BLaER1 (cell line): Measurements from ENCODE around the gene MAL.

Experiments
- H3K27ac ChIP-seq: shearing (Covaris generic); formaldehyde crosslinking; 2 replicates; pipeline ENCODE4 v1.8.1; 2022
- H3K27me3 ChIP-seq: shearing (Covaris generic); formaldehyde crosslinking; 2 replicates; pipeline ENCODE4 v1.8.1; 2022
- H3K36me3 ChIP-seq: shearing (Covaris generic); formaldehyde crosslinking; 2 replicates; pipeline ENCODE4 v1.8.1; 2022
- H3K4me1 ChIP-seq: shearing (Covaris generic); formaldehyde crosslinking; 2 replicates; pipeline ENCODE4 v1.8.1; 2022
- H3K4me2 ChIP-seq: shearing (Covaris generic); formaldehyde crosslinking; 2 replicates; pipeline ENCODE4 v1.8.1; 2022
- H3K4me3 ChIP-seq: shearing (Covaris generic); formaldehyde crosslinking; 2 replicates; pipeline ENCODE4 v1.8.1; 2022
- H3K9ac ChIP-seq: shearing (Covaris generic); formaldehyde crosslinking; 2 replicates; pipeline ENCODE4 v1.8.1; 2022
- H3K9me3 ChIP-seq: shearing (Covaris generic); formaldehyde crosslinking; 2 replicates; pipeline ENCODE4 v1.8.1; 2022
- H4K20me1 ChIP-seq: shearing (Covaris generic); formaldehyde crosslinking; 2 replicates; pipeline ENCODE4 v1.8.1; 2022
- Cebpa-rat ChIP-seq: shearing (Covaris generic); IDR thresholded peaks from 2 replicates; pipeline ENCODE4 v1.8.1; 2022

MAL gene

DNA sequence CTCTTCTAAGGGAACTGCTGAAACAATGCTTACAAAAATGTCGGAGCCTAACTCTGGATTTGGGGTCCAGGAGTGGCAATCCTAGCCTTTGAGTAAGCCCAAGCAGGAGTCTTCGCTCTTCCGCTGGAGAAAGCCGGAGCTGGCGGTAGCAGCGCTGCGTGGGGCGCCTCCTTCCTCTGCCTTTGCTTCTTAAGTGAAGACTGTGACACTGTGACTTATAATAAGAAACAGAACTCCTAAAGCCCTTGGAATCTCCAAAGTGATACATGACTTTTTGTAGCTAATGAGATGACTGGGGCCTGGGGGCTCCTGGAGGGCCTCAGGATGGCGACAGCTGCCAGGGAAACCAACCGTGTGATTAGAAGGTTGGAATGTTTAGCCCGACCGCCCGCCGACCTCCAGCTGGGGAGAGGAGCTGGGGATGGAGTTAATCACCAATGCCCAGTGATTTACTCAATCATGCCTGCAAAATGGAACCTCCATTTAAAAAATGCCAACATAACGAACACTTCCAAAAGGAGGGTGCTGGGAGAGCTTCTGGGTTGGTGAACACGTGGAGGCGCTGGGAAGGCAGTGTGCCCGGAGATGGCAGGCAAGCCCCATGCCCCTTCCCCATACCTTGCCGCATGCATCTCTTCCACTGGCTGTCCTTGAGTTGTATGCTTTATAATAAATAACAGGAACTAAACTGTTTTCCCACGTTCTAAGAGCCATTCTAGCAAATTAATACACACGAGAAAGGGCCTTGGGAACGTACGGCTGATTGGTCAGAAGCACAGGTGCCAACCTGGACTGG lies 29.0 kb upstream of the MAL start:
- peaks cover 70% of the 10 kb centered on the region for H3K27me3 ChIP-seq
- peaks cover 14% of the 10 kb centered on the region; the same call in 1 of the 2 replicates for H4K20me1 ChIP-seq
- peaks cover 10% of the 10 kb centered on the region for H3K4me1 ChIP-seq
- H3K9me3 ChIP-seq: no peaks in the 10 kb centered on the region
- no peaks in the 10 kb centered on the region for H3K36me3 ChIP-seq
- no peak overlapping the region for H3K9ac ChIP-seq
- H3K4me3 ChIP-seq: no peak overlapping the region
- no peak overlapping the region for H3K27ac ChIP-seq
- no peak overlapping the region for H3K4me2 ChIP-seq
- TF ChIP-seq Cebpa-rat: no peak

DNA sequence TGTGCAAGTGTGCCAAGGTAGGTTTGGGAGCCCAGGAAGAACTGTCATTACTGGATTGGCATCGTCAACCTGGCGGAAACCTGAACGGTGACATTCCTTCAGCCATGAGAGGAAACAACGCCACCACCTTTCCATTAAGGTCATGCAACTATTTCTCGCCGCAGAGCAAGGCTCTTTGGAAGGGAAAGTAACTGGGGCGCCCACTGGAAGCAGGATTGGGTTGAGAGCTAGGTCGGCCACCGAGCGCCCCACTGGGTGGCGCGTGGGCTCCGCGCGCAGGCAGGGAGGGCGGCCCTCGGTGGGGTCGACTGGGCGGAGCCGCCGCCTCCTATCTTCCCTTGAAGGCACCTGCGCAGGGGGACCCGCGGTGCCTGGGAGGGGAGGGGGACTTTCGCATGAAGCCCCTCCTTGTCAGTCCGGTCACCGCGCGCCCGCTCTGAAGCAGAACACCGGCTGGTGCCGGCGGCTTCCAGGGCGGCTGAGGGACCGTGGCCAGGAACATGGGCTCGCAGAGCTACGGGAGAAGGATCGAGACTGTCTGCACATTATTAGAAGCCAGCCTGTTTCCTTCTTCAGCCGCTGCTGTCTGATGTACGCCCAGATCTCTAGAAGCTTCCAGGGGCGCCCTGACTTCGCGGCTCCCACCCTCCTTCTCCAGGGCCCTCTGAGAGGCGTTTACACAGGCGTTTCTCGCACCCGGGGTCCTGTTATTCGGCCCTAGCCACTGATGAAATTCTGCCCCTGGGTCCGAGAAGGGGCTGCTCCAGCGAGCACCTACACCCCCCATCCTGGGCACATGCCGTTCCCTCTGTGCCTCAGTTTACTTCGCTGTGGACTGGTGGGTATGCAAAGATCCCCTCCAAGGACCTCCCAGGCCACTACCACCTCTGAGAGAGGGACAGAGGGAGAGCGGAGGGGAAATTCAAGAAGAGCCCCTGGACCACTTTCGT lies 27.3 kb upstream of the MAL start:
- H3K9me3 ChIP-seq: no peaks in the 10 kb centered on the region
- no peak overlapping the region for H3K4me3 ChIP-seq
- no peak overlapping the region for H3K4me2 ChIP-seq
- peaks cover 12% of the 10 kb centered on the region; the same call in 1 of the 2 replicates for H4K20me1 ChIP-seq
- H3K27ac ChIP-seq: no peak overlapping the region
- H3K36me3 ChIP-seq: no peaks in the 10 kb centered on the region
- TF ChIP-seq Cebpa-rat: no peak
- H3K4me1 ChIP-seq: peaks cover 7% of the 10 kb centered on the region
- H3K9ac ChIP-seq: no peak overlapping the region
- H3K27me3 ChIP-seq: peaks cover 53% of the 10 kb centered on the region

DNA sequence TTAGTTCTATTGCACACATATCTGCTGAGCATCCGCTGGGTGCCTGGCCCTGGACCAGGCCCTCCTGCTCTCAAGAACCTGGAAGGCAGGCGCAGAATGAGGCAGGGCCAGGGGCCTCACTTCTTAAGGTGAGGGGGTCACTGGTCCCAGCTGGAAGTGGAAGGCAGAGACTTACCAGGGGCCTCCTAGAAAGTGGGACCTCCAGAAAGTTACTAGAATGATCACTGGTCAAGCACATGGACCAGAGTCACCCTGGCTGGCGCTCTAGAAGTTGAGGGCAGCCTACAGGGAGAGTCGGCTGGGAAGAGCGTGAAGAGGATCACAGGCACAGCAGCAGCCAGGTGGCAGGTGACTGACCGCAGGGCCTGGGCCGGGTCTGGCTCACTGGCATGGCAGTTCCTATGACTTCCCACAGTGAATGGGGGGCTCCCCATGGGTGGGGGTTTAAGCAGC lies 26.1 kb upstream of the MAL start:
- Histone ChIP-seq H3K4me1 (no peaks in the 10 kb centered on the region), H3K27ac (no peak overlapping the region), H3K27me3 (peaks cover 41% of the 10 kb centered on the region), H3K9me3 (no peaks in the 10 kb centered on the region), H3K4me3 (no peak overlapping the region), H3K36me3 (no peaks in the 10 kb centered on the region), H4K20me1 (peaks cover under 1% of the 10 kb centered on the region; the same call in 1 of the 2 replicates), H3K4me2 (no peak overlapping the region), H3K9ac (no peak overlapping the region)
- no peak for TF ChIP-seq Cebpa-rat

DNA sequence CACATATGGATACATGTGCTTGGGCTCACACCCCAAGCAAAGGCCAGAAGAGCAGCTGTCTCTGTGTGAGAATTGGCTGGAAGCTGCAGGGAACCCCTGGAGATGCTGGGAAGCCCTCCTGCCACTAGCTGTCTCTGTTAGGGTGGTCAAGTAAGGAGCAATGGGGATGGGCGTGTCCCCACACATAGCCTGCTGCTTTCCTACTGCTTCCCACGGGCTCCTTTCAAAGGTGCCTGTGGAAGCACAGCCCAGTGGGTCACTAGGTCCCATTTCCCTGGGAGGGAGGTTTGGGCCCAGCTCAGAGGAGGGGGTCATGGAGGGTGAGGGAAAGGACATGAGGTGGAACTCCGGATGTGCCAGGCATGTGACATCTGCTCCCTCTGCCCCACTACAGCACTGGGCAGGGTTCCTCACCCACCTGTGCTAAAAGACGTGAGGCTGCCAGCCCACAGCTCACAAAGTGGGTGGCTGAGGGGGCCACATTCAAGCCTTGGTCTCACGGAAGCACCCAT lies 24.4 kb upstream of the MAL start:
- no peaks in the 10 kb centered on the region for H3K4me1 ChIP-seq
- H3K27ac ChIP-seq: no peak overlapping the region
- H3K9me3 ChIP-seq: no peaks in the 10 kb centered on the region
- no peaks in the 10 kb centered on the region for H4K20me1 ChIP-seq
- H3K36me3 ChIP-seq: no peaks in the 10 kb centered on the region
- TF ChIP-seq Cebpa-rat: no peak
- H3K9ac ChIP-seq: no peak overlapping the region
- H3K4me3 ChIP-seq: no peak overlapping the region
- H3K4me2 ChIP-seq: no peak overlapping the region
- H3K27me3 ChIP-seq: peaks cover 26% of the 10 kb centered on the region

DNA sequence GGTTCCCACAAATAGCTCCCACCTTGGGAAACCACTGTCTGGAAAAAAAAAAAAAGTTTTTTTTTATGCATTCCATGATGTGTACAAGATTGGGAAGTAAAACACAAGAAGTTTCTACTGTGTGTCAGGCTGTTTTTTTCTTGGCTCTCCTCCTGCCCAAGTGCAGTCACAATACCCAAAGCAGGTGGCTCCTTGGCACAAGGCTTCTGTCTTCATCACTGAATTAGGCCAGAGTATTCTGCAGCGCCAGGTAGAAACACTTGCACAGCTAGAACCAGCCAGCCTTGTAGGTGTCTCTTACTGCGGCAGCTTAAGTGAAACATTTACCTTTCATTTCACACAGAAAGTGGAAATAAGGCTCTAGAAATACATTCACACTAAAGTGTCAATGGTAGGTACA lies 23.8 kb upstream of the MAL start:
- H3K9ac ChIP-seq: no peak overlapping the region
- H3K4me3 ChIP-seq: no peak overlapping the region
- TF ChIP-seq Cebpa-rat: no peak
- peaks cover 20% of the 10 kb centered on the region for H3K27me3 ChIP-seq
- no peaks in the 10 kb centered on the region for H3K9me3 ChIP-seq
- H3K4me1 ChIP-seq: no peaks in the 10 kb centered on the region
- H3K36me3 ChIP-seq: no peaks in the 10 kb centered on the region
- no peak overlapping the region for H3K4me2 ChIP-seq
- H3K27ac ChIP-seq: no peak overlapping the region
- no peaks in the 10 kb centered on the region for H4K20me1 ChIP-seq

DNA sequence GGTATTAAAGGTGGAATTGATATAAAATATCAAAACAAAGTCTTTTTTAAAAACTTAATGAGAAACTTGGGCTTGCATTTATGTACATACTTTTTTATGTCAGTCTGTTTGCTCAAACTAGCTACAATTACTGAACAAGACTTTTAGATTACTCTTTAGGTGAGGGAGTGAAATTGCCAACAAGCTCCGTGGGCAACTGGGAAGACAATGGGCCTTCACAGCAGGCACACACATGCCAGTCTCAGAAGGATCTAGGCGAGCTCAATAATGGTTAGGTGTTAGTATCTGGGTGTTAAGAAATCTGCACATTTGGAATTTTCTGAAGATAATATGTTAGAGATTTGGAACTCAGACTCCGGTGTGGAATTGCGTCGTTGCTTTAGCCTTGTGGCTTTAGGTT lies 23.0 kb upstream of the MAL start:
- Histone ChIP-seq H3K4me3 (no peak overlapping the region), H3K9ac (no peak overlapping the region), H4K20me1 (no peaks in the 10 kb centered on the region), H3K9me3 (no peaks in the 10 kb centered on the region), H3K36me3 (no peaks in the 10 kb centered on the region), H3K27me3 (peaks cover 12% of the 10 kb centered on the region; the same call in 1 of the 2 replicates), H3K4me1 (no peaks in the 10 kb centered on the region), H3K4me2 (no peak overlapping the region), H3K27ac (no peak overlapping the region)
- TF ChIP-seq Cebpa-rat: no peak

DNA sequence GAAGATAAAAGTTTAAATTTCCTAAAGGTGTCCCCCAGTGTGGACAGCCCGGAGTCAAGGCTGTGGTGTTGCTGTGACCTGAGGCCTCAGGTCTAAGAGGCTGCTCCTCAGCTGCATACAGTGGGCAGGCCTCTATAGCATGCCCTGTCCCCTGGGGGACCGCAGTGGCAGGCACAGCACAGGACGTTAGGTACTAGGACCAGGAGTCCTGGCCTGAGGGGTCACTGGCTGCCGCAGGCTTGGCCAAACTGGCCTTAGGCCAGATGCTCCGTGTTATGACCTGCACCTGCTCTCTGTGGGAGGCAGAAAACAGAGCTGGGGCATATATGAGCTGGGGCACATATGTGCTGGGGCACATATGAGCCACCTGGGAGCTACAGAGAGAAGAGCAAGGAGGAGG lies 21.2 kb upstream of the MAL start:
- no peaks in the 10 kb centered on the region for H3K9me3 ChIP-seq
- H3K4me2 ChIP-seq: no peak overlapping the region
- no peak for TF ChIP-seq Cebpa-rat
- H3K27ac ChIP-seq: no peak overlapping the region
- no peaks in the 10 kb centered on the region for H3K36me3 ChIP-seq
- no peaks in the 10 kb centered on the region for H3K4me1 ChIP-seq
- H3K9ac ChIP-seq: no peak overlapping the region
- no peak overlapping the region for H3K4me3 ChIP-seq
- no peaks in the 10 kb centered on the region for H4K20me1 ChIP-seq
- H3K27me3 ChIP-seq: no peaks in the 10 kb centered on the region

DNA sequence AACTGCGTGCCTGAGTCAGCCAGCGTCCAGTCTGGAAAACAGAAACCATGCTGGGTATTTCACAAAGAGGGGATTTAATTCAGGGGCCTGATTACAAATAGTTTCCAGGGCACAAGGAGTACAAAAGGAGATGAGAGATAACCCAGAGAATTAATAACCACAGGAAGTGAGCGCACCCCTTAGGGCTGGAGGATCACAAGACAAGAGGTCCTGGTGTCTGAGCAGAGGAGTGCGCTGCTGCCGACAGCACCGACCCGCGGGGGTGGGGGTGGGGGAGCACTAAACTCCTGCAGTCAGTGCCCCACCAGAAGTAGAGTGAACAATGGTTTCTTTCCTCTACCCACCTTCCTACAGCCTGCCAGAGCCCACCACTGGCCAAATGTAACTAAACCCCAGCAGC lies 20.8 kb upstream of the MAL start:
- H3K4me3 ChIP-seq: no peak overlapping the region
- TF ChIP-seq Cebpa-rat: no peak
- H3K9ac ChIP-seq: no peak overlapping the region
- no peaks in the 10 kb centered on the region for H3K27me3 ChIP-seq
- no peaks in the 10 kb centered on the region for H3K4me1 ChIP-seq
- no peaks in the 10 kb centered on the region for H4K20me1 ChIP-seq
- no peaks in the 10 kb centered on the region for H3K9me3 ChIP-seq
- no peaks in the 10 kb centered on the region for H3K36me3 ChIP-seq
- no peak overlapping the region for H3K27ac ChIP-seq
- H3K4me2 ChIP-seq: no peak overlapping the region

DNA sequence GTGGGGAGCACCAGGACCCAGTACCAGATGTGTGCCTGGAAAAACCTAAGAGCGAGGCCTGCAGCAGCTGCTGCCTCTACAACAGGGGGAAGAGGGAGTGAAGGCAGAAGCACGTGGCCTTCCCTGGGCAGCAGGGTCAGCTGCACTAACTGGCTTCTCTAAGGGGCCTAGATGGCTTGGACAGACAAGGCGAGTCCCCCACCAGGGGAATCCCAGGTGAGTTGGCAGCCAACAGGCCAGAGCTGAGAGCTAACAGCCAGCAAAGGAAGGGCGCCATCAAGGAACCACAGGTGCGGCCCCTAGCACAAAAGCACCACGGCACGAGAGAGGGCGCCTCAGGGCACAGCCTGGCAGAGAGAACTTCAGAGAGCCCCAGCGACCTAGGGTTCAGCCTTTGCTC lies 19.8 kb upstream of the MAL start:
- Histone ChIP-seq H3K4me3 (no peak overlapping the region), H3K9me3 (no peaks in the 10 kb centered on the region), H3K36me3 (no peaks in the 10 kb centered on the region), H4K20me1 (no peaks in the 10 kb centered on the region), H3K4me1 (no peaks in the 10 kb centered on the region), H3K9ac (no peak overlapping the region), H3K27me3 (no peaks in the 10 kb centered on the region), H3K4me2 (no peak overlapping the region), H3K27ac (no peak overlapping the region)
- TF ChIP-seq Cebpa-rat: no peak

DNA sequence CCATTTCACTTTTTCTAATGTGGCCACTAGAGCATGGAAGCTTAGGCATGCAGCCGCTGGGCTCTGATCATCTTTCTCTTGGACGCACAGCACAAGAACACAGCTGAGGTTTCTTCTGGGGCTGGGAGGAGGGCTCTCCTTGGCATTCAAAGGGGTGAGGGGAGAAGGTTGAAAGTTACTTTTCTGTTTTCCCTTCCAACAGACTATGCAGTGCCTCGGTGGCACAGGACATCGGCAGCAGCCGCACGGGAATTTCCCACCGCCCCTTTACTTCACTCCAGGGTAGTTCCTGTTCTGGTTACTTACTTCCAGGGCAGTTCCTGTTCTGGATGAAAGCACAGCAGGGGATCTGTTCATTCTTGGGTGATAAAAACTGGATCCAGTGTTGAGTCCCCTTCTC lies 18.9 kb upstream of the MAL start:
- Histone ChIP-seq H3K4me1 (no peaks in the 10 kb centered on the region), H3K27me3 (no peaks in the 10 kb centered on the region), H3K4me3 (no peak overlapping the region), H3K27ac (no peak overlapping the region), H4K20me1 (no peaks in the 10 kb centered on the region), H3K9ac (no peak overlapping the region), H3K4me2 (no peak overlapping the region), H3K36me3 (no peaks in the 10 kb centered on the region), H3K9me3 (no peaks in the 10 kb centered on the region)
- TF ChIP-seq Cebpa-rat: no peak
